ENCODE measurements around the gene NRAP. TPM values are rescaled to one million over a fixed set of nuclear protein-coding genes. Genes with fewer than 3 reads are reported as not detected.

Gene NRAP
- total RNA-seq, 1 experiment from 2014 or later, result not detected

DNA sequence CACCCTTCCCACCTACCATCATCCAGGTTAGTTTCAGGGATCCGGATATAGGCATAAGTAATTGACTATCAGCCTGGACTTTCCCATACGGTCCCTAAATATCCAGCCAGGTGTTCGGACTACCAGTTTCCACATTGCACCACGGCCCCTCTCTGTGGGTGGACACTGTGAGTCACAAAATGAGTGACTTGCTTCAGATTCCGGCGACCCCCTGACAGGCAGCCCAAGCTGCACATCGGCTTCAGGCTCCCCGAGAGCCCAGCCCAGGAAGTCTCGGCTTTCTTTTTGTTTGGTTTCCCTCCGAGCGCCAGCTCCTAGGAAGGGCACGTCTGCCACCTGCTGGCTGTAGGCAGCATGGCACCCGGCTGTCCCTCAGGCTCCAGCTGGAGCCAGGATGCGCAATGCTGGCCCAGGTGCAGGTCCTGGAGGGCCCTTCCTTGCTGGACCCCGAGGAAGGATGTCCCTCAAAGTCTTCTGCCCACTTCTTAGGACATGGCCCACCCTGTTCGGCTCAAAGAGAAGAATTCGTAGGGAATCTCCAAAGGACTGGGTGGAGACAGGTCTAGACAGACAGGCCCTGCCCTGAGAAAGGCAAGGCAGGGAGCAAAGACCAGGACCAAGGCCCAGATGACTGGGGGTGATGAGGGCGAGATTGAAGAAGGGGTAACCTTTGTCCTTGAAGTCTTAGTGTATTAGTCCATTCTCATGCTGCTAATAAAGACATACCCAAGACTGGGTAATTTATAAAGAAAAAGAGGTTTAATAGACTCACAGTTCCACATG lies 100.3 kb downstream of the NRAP start:
- H3K9me2 ChIP-seq (ENCODE audit: insufficient read depth), result no peaks in the 10 kb centered on the region
- no peak for TF ChIP-seq EZH2 (IDR thresholded peaks at IDR 0.05; ENCODE audit: low read depth)
- TF ChIP-seq, protein P1, sequence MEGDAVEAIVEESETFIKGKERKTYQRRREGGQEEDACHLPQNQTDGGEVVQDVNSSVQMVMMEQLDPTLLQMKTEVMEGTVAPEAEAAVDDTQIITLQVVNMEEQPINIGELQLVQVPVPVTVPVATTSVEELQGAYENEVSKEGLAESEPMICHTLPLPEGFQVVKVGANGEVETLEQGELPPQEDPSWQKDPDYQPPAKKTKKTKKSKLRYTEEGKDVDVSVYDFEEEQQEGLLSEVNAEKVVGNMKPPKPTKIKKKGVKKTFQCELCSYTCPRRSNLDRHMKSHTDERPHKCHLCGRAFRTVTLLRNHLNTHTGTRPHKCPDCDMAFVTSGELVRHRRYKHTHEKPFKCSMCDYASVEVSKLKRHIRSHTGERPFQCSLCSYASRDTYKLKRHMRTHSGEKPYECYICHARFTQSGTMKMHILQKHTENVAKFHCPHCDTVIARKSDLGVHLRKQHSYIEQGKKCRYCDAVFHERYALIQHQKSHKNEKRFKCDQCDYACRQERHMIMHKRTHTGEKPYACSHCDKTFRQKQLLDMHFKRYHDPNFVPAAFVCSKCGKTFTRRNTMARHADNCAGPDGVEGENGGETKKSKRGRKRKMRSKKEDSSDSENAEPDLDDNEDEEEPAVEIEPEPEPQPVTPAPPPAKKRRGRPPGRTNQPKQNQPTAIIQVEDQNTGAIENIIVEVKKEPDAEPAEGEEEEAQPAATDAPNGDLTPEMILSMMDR (conservative IDR thresholded peaks at IDR 0.05), result peak; percentile 93
- intact Hi-C loops (cut with micrococcal nuclease; ENCODE audit: unreplicated experiment), result no loop called here
- ChIA-PET POLR2A (ENCODE audit: unreplicated experiment) (no interaction called here), CTCF (interaction anchor here (0.7 kb wide), 2 partner anchors 102 to 1262 kb away, joined by 3 read pairs; no protein-coding TSS in a partner anchor)
- peak in 1 of 2 experiments; percentile 39 for DNase-seq
- no peaks in the 10 kb centered on the region for H3K36me3 ChIP-seq (ENCODE audit: low read depth)
- no peak overlapping the region for H3K27ac ChIP-seq
- 0 out of 2 replicates have a peak overlapping the region, but pooled peaks have one; percentile 55 for H2AFZ ChIP-seq
- H3K9me3 ChIP-seq (ENCODE audit: insufficient read depth, low read depth), result no peaks in the 10 kb centered on the region
- no peaks in the 10 kb centered on the region for H3F3A ChIP-seq (ENCODE audit: insufficient read depth, low read depth)
- no peaks in the 10 kb centered on the region for H3K79me2 ChIP-seq (ENCODE audit: low read depth)
- BruUV-seq (replicated peaks), result no TSS peak
- no peaks in the 10 kb centered on the region for H3K27me3 ChIP-seq (ENCODE audit: insufficient read depth, low read depth)
- no peaks in the 10 kb centered on the region for H4K20me1 ChIP-seq (ENCODE audit: insufficient read depth)
- H3K4me2 ChIP-seq, result peak overlapping the region; percentile 76
- H3K4me3 ChIP-seq, result peak overlapping the region; percentile 42; the same call in 1 of the 2 replicates
- no peaks in the 10 kb centered on the region for H3K4me1 ChIP-seq (replicated peaks; ENCODE audit: insufficient read depth)

DNA sequence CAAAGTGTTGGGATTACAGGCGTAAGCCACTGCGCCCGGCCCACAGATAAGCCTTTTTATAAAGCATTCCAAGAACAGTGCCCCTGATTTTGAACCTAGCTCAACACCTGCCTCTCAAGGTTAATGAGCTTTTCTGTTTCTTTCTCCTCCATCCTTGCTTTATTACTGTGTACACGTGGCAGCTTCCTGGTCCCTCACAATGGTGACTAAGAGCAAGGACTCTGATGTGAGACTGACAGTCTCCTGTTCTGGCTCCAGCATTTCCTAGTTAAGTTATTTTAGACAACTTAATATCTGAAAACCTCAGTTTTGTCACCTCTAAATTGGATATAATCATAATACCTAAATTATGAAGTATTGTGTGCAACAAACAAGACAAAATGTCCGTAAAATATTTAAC lies 101.1 kb downstream of the NRAP start:
- peaks cover 1% of the 10 kb centered on the region; the same call in 1 of the 2 replicates for H3K27me3 ChIP-seq (ENCODE audit: insufficient read depth, low read depth)
- no peak overlapping the region for H3K27ac ChIP-seq
- H2AFZ ChIP-seq, result no peak overlapping the region
- no peak for DNase-seq
- H3F3A ChIP-seq (ENCODE audit: insufficient read depth, low read depth), result no peaks in the 10 kb centered on the region
- TF ChIP-seq EZH2 (IDR thresholded peaks at IDR 0.05; ENCODE audit: low read depth), result no peak
- TF ChIP-seq, protein P1 (conservative IDR thresholded peaks at IDR 0.05), result no peak
- H3K4me1 ChIP-seq (replicated peaks; ENCODE audit: insufficient read depth), result no peaks in the 10 kb centered on the region
- no peaks in the 10 kb centered on the region for H3K9me2 ChIP-seq (ENCODE audit: insufficient read depth)
- ChIA-PET POLR2A (ENCODE audit: unreplicated experiment) (no interaction called here), CTCF (no interaction called here)
- H3K79me2 ChIP-seq (ENCODE audit: low read depth), result no peaks in the 10 kb centered on the region
- no peaks in the 10 kb centered on the region for H3K36me3 ChIP-seq (ENCODE audit: low read depth)
- H4K20me1 ChIP-seq (ENCODE audit: insufficient read depth), result no peaks in the 10 kb centered on the region
- intact Hi-C loops (cut with micrococcal nuclease; ENCODE audit: unreplicated experiment), result no loop called here
- no peak overlapping the region for H3K4me2 ChIP-seq
- BruUV-seq (replicated peaks), result no TSS peak
- no peaks in the 10 kb centered on the region for H3K9me3 ChIP-seq (ENCODE audit: insufficient read depth, low read depth)
- H3K4me3 ChIP-seq, result no peak overlapping the region

DNA sequence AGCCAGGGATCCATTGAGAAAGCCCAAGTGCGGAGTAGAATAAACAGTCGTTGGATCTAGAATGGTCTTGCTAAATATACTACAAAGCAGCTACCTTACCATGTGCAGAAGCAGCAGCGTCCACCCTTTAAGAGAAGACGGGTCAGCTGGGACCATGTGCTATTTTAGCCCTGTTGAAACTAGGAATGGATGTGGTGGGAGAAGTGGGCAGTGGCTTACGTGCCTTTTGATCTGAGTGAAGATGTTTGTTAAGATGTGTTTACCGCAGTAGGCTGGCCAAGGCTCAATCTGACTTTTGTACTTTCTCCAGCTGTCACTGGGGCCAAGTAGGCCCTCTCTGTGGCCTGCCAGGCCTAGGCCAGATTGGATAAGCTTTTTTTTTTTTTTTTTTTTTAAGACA lies 101.8 kb downstream of the NRAP start:
- no TSS peak for BruUV-seq (replicated peaks)
- CTCF ChIA-PET, result no interaction called here
- Histone ChIP-seq H3F3A (ENCODE audit: insufficient read depth, low read depth) (no peaks in the 10 kb centered on the region), H3K36me3 (ENCODE audit: low read depth) (no peaks in the 10 kb centered on the region), H3K27ac (no peak overlapping the region), H3K9me2 (ENCODE audit: insufficient read depth) (no peaks in the 10 kb centered on the region), H4K20me1 (ENCODE audit: insufficient read depth) (no peaks in the 10 kb centered on the region), H3K9me3 (ENCODE audit: insufficient read depth, low read depth) (no peaks in the 10 kb centered on the region), H3K4me2 (no peak overlapping the region), H3K79me2 (ENCODE audit: low read depth) (no peaks in the 10 kb centered on the region), H2AFZ (no peak overlapping the region), H3K4me3 (no peak overlapping the region), H3K27me3 (ENCODE audit: insufficient read depth, low read depth) (peaks cover 7% of the 10 kb centered on the region; the same call in 1 of the 2 replicates), H3K4me1 (replicated peaks; ENCODE audit: insufficient read depth) (no peaks in the 10 kb centered on the region)
- no peak for TF ChIP-seq EZH2 (IDR thresholded peaks at IDR 0.05; ENCODE audit: low read depth)
- TF ChIP-seq, protein P1 (conservative IDR thresholded peaks at IDR 0.05), result no peak
- POLR2A ChIA-PET (ENCODE audit: unreplicated experiment), result no interaction called here
- DNase-seq, result no peak
- intact Hi-C loops (cut with micrococcal nuclease; ENCODE audit: unreplicated experiment), result no loop called here
